ENCODE data around the gene DNER.

The DNER gene

GRCh38 chr2:229492034-229492433 lies 222.3 kb downstream of the DNER start:
- no peak overlapping the region for H3K4me3 ChIP-seq (ENCODE audit: low read depth, low read length)
- no peak for TF ChIP-seq CTCF (IDR thresholded peaks at IDR 0.05; ENCODE audit: insufficient read depth, low read length, missing control alignments)
- CTCF ChIA-PET, result no interaction called here
- no peak for DNase-seq (ENCODE audit: low read depth, low spot score)
- POLR2A ChIA-PET, result no interaction called here

DNA sequence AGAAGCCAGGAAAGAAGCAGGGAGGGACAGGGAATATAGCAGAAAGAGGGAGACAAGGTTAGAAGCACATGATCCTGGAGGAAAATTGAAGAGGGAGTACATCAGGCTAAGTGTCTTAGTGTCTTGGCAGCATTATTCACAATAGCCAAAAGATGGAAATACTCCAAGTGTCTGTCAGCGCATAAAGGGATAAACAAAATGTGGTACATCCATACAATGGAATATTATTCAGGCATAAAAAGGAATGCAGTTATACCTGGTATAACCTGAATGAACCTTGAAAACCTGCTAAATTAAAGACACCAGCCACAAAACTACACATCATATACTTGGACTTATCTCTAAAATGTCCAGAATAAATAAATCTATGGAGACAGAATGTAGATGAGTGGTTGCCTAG lies 224.2 kb downstream of the DNER start:
- H3K4me3 ChIP-seq (ENCODE audit: low read depth, low read length), result no peak overlapping the region
- CTCF ChIA-PET, result no interaction called here
- TF ChIP-seq CTCF (IDR thresholded peaks at IDR 0.05; ENCODE audit: insufficient read depth, low read length, missing control alignments), result no peak
- DNase-seq (ENCODE audit: low read depth, low spot score), result no peak
- POLR2A ChIA-PET, result no interaction called here

- no peak overlapping the region for H3K4me3 ChIP-seq (ENCODE audit: low read depth, low read length)
- no peak for DNase-seq (ENCODE audit: low read depth, low spot score)
- ChIA-PET CTCF (no interaction called here), POLR2A (no interaction called here)
- no peak for TF ChIP-seq CTCF (IDR thresholded peaks at IDR 0.05; ENCODE audit: insufficient read depth, low read length, missing control alignments)
Measured at GRCh38 chr2:229489016-229489415, 225.3 kb downstream of the DNER start.

GRCh38 chr2:229488232-229488631 lies 226.1 kb downstream of the DNER start:
- POLR2A ChIA-PET, result no interaction called here
- H3K4me3 ChIP-seq (ENCODE audit: low read depth, low read length), result no peak overlapping the region
- CTCF ChIA-PET, result no interaction called here
- no peak for TF ChIP-seq CTCF (IDR thresholded peaks at IDR 0.05; ENCODE audit: insufficient read depth, low read length, missing control alignments)
- DNase-seq (ENCODE audit: low read depth, low spot score), result no peak

DNA sequence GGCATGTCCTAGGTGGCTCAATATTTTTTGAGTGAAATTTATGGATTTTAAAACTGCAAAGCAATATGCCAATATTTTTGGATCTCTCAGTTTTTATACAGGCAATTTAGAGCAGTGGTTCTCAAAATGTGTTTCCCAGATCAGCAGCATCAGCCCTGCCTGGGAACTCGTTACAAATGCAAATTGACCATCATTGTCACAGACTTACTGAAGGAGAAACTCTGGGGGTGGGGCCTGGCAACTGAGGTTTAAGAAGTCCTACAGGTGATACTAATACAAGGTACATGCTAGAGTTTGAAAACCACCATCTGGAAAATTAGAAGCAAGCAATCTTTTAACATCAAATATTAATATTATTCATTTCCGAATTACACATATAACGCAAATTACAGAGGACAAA lies 227.7 kb downstream of the DNER start:
- no peak for TF ChIP-seq CTCF (IDR thresholded peaks at IDR 0.05; ENCODE audit: insufficient read depth, low read length, missing control alignments)
- ChIA-PET CTCF (no interaction called here), POLR2A (no interaction called here)
- H3K4me3 ChIP-seq (ENCODE audit: low read depth, low read length), result no peak overlapping the region
- DNase-seq (ENCODE audit: low read depth, low spot score), result no peak

DNA sequence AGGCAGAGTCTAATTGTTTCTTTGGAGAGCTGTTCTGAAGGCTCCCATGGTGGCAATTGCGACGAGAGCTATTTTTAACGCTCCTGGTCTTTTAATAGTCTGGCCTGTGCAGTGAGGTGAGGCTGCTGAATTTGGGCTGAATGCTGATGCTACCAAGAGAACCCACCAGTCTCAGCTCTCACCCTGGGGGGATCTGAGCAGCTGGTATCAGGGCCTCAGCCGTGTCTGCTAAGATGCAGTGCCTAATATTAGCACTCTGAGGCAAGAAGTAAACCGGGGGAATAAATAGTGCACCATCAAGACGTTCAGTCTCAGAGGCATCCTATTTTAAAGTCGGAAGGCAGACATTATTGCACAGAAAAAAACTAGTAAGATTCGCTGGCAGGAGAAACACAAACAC lies 228.5 kb downstream of the DNER start:
- no peak for TF ChIP-seq CTCF (IDR thresholded peaks at IDR 0.05; ENCODE audit: insufficient read depth, low read length, missing control alignments)
- no peak overlapping the region for H3K4me3 ChIP-seq (ENCODE audit: low read depth, low read length)
- no peak for DNase-seq (ENCODE audit: low read depth, low spot score)
- POLR2A ChIA-PET, result no interaction called here
- CTCF ChIA-PET, result no interaction called here
